Activated CD4-positive, alpha-beta T cell treated with anti-CD3 and anti-CD28 coated beads, Interleukin-2, amount 50 U/mL, for 48 hours (primary cell): ENCODE measurements around the gene IKZF4.
A peak's percentile ranks its signal among the peaks of the same experiment; 100 is the strongest.
"Not testable (repeated sequence)": the region's sequence is repeated elsewhere in the genome, so short reads cannot be mapped to it uniquely, and the experiment has no call there.

Experiments used
- DNase-seq, 2 experiments: peaks; one replicate each; pipeline ENCODE4 v3.0.0-alpha.2; 2020

The IKZF4 gene

GRCh38 chr12:56020423-56021184, at the start of gene IKZF4:
TSS of gene IKZF4 (plus strand) at chr12:56021043. CDS start at chr12:56021494, 451 bp downstream.
- DNase-seq, result peak; percentile 50 to 56

GRCh38 chr12:55972042-55972441, 48.8 kb upstream of the IKZF4 start:
- DNase-seq, result no peak

GRCh38 chr12:55972456-55972855, 48.4 kb upstream of the IKZF4 start:
- DNase-seq, result no peak

- DNase-seq, result no peak
Observed at GRCh38 chr12:55972911-55973598, 47.8 kb upstream of the IKZF4 start.

GRCh38 chr12:55973599-55974307, 47.1 kb upstream of the IKZF4 start, which contains the start of gene RAB5B:
TSS of gene RAB5B (plus strand) at chr12:55974078. CDS start at chr12:55986961, 12,883 bp downstream.
- peak; percentile 97 to 99 for DNase-seq

- peak; percentile 46 to 57 for DNase-seq
Observed at GRCh38 chr12:55974308-55974730, 46.5 kb upstream of the IKZF4 start.

GRCh38 chr12:55978393-55978792, 42.5 kb upstream of the IKZF4 start:
- no peak for DNase-seq

GRCh38 chr12:55979069-55979468, 41.8 kb upstream of the IKZF4 start:
- no peak for DNase-seq

- not testable (repeated sequence) for DNase-seq
Observed at GRCh38 chr12:55981882-55982281, 39.0 kb upstream of the IKZF4 start.

- no peak for DNase-seq
Observed at GRCh38 chr12:55982319-55982936, 38.4 kb upstream of the IKZF4 start.

- DNase-seq, result no peak
Observed at GRCh38 chr12:55983232-55983842, 37.5 kb upstream of the IKZF4 start.

- DNase-seq, result no peak
Observed at GRCh38 chr12:55984861-55985260, 36.0 kb upstream of the IKZF4 start.

- no peak for DNase-seq
Observed at GRCh38 chr12:55985341-55985740, 35.5 kb upstream of the IKZF4 start.

GRCh38 chr12:55985976-55986375, 34.9 kb upstream of the IKZF4 start:
- not testable (repeated sequence) for DNase-seq

- no peak for DNase-seq
Observed at GRCh38 chr12:55991110-55991509, 29.7 kb upstream of the IKZF4 start.

GRCh38 chr12:55993230-55993853, 27.5 kb upstream of the IKZF4 start:
- DNase-seq, result no peak

- DNase-seq, result no peak
Observed at GRCh38 chr12:55995366-55995765, 25.5 kb upstream of the IKZF4 start.

GRCh38 chr12:55996201-55996714, 24.6 kb upstream of the IKZF4 start:
- peak; percentile 48 to 62 for DNase-seq

GRCh38 chr12:55996715-55997534, 23.9 kb upstream of the IKZF4 start, which contains the start of gene SUOX:
TSS of gene SUOX (plus strand) at chr12:55997276. CDS start at chr12:56002222, 4,946 bp downstream.
- DNase-seq, result peak; percentile 50 to 58

- no peak for DNase-seq
Observed at GRCh38 chr12:55997535-55997859, 23.3 kb upstream of the IKZF4 start.

- DNase-seq, result not testable (repeated sequence)
Observed at GRCh38 chr12:55999522-55999921, 21.3 kb upstream of the IKZF4 start.
